ENCODE results near the gene FOCAD.

FOCAD gene

DNA sequence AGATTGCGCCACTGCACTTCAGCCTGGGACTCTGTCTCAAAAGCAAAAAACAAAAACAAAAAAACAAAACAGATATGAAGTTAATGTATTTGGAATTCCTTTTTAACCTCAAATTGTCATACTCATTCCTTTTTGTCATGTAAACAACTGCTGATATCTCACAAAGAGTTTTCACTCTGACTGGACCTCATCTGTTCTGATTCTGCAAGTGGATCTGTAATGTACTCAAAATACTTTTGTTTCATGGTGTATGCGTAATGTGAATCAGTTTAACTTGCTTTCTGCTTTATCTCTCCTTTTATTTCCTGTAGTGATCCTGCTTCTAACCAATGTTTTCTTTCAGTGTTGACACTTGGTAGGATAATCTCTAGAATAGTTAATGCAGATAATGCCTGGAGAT, 106.7 kb downstream of the FOCAD start:
- no peak for DNase-seq (ENCODE audit: low read depth)

DNA sequence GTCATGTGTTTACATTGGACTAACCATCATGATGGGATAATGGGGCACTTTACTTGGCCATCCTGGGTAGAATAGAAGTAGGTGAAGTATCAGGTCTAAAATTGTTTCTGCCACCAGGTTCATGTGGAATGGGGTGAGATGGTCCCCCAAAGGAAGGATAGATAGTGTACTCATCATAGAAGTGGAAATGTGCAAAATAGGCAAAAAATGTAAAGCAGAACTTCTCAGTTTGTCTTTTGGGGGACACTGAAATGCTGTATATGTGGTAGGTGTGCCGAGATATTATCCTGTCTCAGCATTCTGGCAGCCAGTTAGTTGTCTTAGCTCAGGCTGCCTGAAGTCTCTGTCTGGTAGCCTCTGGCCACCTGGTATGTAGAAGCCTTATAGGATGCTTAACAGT, 107.6 kb downstream of the FOCAD start:
- DNase-seq (ENCODE audit: low read depth) = no peak

DNA sequence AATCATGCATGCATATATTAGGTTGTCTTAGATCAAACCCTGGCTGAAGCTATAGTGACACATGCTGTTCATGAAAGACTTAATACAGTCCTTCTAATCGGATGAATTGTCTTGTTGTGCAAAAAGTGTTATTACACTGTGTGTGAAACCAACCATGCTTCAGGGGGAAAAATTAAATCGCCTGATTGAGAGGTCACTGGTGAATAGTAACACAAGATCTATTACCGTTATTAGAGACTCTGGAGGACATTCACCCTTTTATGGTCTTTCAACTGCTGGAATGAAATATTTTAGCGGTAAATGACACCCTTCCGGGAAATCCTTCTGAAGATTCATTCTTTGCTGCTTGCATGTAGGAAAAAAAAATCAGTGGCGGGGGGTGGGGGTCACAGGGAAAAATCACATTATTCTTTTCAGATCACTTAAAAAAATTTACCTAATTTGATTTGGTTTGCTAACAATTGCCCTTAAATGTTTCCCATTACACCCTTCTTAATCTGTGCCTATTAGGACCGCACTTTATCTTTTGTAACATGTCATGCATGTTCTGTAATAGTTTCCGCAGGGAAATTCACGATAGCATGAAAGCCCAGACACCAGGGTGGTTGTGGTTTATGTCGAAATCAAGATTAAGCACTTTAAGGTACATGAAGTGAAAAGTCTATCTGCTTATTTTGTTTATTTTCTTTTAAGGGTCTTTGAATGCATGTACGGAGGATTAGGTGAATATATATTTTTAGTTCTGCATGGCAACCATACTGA, 120.6 kb downstream of the FOCAD start:
- no peak for DNase-seq (ENCODE audit: low read depth)

DNA sequence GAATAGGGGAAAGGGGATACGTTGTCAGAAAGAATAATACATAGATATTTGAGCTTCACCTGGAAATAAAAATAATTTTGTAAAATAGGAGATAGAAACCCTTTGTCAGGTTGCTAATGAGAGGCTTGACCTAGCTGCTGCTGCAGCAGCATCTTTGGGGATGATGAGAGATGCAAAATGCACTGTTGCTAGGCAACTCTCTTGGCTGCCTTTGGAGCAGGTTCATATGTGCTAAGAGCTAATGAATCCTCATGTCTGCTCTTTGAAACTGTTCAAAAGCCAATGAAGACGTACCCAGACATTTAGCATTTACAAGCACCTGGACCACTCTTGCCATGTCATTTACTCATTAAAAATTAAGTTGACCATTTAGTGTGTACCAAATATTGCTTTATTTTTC, 121.7 kb downstream of the FOCAD start:
- no peak for DNase-seq (ENCODE audit: low read depth)

DNA sequence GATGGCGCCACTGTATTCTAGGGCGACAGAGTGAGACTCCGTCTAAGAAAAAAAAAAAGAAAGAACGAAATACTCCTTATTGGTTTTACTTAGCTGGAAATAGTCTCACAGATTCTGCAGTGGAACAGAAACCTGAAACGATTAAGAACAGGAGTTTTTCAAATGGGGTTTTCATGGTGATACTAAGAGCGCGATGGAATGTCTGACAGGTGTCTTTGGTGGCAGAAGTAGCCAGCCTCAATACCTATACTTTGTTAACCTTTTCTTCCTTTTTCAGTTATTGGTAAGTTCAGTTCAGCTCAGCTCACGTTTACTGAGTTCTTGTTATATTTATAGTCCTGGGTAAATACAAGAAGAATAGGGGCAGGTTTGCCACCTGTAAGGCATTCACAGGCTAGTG, 123.9 kb downstream of the FOCAD start:
- no peak for DNase-seq (ENCODE audit: low read depth)

DNA sequence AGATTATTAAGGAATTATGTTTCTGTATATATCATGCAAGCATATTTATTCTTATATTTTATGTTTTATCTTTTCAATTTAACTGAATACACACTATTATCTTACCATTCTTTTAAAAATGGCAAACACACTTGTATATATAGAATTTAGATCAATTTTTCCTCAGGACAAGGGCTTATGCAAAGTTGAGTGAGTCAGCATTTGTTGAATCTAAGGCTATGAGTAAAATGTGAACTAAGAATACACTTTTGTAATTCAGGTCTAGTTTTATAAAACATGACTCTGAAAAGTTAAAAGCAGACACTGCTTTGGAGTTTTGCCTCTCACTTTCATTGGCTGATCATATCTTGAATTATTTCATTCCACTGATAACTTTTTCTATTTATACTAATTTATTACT, 127.8 kb downstream of the FOCAD start:
- no peak for DNase-seq (ENCODE audit: low read depth)

DNA sequence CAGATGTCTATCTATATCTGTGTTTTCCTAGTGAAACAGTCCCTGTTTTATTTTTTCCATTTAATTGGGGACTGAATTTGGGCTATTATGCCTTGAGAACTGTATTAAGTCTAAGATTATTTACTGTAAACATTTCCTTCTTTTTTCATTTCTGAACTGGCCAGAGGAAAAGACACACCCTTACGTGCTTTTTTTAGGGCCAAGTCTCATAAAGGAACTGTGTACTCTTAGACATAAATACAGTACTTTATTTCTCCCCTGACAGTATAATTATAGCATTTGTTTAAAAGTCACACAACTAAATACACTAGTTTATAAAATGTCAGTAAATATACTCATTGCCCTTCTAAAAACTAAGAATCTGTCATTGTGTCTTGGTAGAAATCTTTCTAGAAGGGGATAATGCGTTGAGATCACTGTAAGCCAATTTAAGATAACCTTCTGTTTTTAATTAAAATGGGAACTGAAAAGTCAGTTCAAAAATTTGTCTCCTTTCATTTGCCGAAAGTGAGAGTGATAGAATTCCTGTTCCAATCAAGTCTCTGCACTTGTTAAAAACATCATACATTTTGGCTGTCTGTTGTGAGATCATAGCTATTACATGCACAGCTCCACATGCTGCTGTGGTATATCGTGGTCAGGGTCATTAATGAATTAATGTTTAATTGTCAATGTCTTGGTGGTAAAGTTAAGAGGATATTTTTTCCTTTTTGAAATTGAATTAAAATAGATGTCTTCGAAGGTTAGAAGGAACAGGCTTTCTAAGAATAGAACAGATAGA, 132.1 kb downstream of the FOCAD start:
- no peak for DNase-seq (ENCODE audit: low read depth)

DNA sequence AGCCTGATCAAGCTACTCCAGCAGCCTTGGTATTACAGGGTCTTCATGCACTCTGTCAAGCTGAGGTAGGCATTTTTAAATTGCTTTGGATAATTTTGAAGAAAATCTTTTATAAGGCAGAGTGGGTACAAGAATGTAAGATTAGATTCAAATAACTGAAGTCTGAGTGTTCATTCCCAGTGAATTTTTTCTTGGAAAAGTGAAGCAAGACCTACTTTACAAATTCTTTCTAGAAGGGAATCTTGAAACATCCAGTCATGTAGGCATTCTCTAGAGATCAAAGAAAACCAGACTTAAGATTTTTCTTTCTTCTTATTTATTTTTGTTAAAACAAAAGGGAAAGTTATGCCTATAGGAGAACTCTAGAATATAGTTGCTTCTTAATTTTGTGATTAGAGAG, 139.0 kb downstream of the FOCAD start:
- DNase-seq (ENCODE audit: low read depth) = no peak

DNA sequence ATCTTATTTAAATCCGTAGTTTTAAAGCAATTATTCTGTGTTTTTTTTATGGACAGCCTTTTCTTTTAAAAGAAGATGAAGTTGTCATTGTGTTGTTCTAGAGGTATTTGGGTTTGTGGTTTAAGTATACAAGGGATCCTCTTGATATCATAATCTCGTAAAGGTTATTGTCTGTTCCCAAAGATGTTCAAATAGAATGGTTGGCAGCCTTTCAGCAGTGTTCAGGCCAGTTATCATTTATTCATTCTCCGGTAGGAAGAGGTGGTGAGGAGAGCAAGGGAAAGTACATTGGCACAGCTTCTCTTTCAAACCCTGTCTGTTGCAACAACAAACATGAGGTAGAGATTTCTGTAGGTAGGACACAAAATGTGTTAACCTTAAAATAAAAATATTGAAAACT, 147.0 kb downstream of the FOCAD start:
- no peak for DNase-seq (ENCODE audit: low read depth)

DNA sequence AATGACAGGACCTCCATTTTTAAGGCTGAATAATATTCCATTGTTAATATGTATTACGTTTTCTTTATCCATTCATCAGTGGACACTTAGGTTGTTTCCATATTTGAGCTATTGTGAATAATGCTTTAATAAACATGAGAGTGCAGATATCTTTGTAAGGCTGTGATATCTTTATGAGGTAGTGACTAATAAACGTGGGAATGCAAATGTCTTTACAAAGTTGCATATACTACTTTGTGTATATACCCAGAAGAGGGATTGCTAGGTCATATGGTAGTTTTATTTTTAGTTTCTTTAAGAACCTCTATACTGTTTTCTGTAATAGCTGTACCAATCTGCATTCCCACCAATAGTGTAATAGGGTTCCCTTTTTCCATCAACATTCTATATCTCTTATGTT, 148.7 kb downstream of the FOCAD start:
- DNase-seq (ENCODE audit: low read depth) = no peak

DNA sequence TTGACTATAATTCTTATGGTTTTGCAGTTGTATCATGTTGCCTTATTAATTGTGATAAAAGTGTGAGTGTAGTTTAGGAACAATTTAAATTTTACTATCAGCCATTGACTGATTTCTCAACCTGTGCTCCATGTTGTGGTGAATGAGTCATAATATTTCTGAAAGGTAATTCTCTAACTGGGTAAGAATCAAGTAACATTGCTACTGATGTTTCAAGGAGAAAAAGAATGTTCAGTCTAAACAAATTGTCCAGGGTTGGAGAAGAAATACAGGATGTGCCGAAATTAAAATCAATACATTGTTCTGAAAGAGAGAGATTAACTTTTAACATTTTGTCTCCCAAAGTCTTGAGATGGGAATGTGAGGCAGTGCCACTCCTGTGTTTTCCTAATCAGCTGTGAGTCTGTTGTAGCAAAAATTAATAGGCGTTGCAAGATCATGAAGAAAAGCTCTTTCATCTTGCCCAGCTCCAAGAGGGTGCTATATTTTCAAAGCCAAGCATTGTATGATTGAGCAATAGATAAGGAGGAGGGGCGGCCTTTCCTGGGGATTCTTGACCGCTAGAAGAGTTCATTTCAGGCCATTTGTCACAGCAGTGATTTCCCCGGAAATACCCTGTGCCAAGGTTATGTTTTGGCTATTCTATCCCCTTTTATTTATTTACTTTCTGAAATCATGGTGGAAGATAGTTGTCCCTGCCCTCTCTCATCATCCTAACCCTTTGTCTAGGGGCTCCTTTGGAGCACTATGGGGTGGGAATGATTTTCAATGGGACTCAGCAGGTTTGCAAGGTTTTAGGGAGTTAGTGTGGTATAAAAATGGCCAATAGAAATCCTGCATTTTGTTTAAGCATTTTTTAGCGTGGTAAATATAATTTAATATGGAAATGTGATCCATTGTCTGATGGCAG, 151.6 kb downstream of the FOCAD start:
- DNase-seq (ENCODE audit: low read depth) = no peak

DNA sequence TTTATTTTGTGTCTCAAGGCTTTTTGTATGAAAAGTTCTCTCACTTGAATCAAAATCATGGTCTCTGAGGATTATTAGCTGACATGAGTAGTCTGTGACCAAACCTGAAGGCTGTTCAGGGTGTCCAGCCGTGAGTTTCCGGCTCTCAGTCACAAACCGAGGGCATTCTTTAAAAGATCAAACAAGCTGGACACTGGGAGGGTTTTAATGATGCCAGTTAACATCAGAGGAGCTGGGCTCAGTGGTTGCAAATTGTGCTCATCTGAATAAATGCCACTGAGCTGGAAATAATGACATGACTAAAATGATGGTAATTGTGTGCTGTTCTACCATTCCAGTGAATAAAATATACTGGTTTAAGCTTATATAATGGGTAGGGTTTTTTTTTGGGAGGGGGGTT, 153.1 kb downstream of the FOCAD start:
- DNase-seq (ENCODE audit: low read depth) = no peak

DNA sequence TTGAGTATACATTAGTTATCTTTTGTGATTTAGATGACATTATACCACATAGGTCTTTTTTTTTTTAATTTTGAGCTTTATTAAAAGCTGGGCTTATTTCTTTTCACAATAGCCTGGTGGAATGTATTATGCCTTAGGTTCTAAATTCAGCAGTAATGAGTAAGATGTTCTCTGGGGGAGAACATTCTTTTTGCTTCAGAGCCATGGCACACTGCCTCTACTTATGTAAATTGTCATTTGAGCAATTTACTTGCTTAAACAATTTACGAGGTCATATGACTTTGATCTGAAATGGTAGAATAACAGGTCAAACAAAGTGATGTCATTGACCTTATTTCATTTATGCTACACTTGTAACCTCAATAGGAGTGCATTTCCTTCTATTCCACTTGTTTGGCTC, 154.2 kb downstream of the FOCAD start:
- DNase-seq (ENCODE audit: low read depth) = no peak

DNA sequence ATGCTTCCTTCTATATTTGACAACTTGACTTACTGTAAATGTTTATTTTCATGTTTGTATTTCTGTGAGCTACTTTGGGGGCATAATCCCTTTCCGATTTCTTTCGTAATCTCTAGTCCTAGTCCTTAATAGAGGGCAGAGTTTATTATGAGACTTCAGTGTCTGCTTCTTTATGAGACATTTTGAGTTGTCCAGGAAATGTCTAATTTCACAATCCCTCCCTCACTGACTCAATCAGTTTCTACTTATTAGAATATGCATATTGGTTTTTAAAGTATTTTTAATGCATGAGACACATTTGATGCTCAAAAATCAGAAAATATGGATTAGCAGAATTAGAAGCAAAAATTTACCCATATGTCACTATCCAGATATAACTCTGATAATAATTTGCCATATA, 160.9 kb downstream of the FOCAD start:
- no peak for DNase-seq (ENCODE audit: low read depth)

DNA sequence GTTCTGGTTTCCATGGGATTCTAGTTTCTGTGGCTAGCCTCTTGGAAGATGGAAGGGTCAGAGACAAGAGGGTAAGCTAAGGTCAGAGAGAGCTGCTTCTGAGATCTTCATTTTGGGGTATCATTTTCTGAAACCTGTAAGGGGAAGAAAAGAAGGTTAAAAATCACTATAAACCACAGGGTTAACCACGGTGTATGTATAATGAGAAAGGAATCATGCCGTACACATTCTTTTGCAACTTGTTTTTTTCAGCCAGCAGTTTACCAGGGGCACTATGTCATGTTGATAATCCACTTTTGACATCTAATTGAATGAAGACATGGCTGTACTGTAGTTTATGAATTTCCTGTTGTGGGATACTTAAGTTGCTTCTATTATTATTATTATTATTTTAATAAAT, 164.4 kb downstream of the FOCAD start:
- no peak for DNase-seq (ENCODE audit: low read depth)

DNA sequence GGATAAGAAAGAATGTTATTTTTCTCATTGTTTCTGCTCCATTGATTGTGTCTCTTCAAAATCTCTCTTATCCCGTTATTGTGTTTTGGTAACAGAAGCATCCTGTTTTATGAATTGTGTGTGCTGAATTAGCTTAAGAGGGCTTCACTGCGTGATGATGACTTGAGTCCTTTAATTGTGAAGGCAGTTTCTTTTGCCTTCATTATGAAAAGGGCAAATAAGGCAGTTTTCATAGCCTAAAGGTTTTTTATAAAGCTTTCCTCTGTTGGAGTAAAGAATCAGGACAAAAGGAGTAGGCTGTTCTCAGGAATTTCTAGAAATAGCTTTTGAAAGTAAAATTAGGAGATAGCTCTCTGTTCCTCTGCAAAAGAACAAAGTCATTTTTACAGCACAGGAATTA, 169.8 kb downstream of the FOCAD start:
- no peak for DNase-seq (ENCODE audit: low read depth)

DNA sequence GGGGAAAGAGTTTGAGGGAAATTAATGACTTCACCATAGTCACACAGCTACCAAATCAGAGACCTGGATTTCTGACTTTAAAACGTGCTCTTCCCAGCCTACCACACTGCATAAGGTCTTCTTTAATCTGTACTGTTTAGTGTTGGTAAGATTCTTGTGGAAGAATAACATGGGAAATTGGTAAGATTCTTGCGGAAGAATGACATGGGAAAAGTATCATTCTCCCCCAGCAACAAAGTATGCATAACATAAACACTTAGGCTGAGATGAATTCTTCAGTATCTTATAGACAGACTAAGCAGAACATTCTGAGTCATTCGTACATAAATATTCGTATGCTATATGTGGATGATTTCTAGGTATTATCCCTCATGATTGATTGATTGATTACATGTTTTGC, 170.4 kb downstream of the FOCAD start:
- no peak for DNase-seq (ENCODE audit: low read depth)

DNA sequence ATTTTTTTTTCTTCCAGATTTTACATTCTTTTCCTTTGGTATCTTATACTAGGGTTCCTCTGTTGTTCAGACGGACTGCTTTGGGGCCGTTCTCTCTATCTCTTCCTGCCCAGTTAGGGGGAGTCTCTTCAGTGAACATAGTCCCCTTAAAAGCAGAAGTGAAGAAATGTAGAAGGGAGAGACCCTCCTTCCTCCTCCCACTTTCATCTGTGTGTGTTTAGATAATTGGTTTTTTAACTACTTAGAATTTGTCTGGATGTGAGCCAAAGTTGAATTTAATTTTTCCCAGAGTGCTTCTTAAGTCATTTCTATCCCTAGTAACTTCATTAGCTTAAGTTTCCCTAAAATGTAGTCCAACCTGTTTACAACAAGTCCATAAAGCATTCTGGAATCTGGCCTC, 179.9 kb downstream of the FOCAD start:
- DNase-seq (ENCODE audit: low read depth) = no peak

DNA sequence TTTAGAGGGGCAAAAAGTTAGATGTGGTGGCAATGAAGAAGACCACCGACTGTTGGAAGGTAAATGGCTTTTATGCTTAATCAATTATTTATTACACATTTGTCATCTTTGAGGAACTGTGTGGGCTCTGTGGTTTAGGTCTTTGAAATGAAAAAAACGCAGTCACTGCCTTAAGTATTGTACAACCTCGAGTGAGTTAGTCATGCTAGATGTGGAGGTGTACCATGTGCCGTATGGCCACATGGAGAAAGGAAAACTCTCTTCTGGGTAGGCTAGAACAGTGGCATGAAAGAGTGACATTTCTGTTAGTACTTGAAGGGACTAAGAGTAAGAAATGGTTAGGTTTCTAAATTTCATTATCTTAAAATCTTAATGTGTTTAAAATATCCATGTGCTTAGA, 181.3 kb downstream of the FOCAD start:
- DNase-seq (ENCODE audit: low read depth) = no peak

DNA sequence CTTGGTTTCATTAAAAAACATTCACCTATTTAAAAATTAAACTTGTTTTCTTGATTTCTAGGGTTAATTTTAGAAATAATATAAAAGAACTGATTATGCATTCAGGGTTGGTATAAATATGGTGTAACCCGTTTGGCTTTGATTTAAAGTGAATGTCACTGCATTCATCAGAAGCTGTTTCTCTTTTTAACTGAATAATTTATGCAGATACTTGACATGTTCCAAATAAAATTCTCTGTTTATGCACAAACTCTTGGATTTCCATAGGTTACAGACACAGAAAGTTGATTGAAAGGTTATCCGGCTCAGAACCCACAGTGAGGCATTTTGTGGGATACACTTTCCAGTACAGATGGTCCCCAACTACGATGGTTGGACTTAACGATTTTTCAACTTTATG, 186.1 kb downstream of the FOCAD start:
- no peak for DNase-seq (ENCODE audit: low read depth)

DNA sequence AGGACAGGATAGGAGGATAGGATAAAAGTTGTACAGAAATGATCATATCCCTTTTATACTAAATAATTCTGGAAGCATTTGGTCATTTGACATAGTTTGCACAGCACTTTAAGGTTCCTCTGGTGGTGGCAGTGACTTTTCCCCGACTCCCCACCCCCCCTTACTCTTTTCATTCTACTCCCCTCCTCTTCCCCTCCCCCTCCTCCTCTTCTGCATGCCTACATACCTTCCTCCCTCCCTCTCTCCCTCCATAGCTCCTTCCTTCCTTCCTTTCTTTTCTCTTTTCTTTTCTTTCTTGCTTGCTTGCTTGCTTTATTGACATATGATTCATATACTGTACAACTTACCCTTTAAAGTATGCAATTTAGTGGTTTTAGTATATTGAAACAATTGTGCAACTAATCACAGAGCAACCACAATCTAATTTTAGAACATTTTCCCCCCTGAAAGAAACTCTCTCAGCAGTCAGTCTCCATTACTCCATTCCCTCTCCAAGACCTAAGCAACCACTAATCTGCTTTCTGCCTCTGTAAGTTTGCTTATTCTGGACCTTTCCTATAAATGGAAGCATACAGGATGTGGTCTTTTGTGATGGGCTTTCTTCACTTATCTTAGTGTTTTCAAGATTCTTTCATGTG, 188.4 kb downstream of the FOCAD start:
- DNase-seq (ENCODE audit: low read depth) = no peak

DNA sequence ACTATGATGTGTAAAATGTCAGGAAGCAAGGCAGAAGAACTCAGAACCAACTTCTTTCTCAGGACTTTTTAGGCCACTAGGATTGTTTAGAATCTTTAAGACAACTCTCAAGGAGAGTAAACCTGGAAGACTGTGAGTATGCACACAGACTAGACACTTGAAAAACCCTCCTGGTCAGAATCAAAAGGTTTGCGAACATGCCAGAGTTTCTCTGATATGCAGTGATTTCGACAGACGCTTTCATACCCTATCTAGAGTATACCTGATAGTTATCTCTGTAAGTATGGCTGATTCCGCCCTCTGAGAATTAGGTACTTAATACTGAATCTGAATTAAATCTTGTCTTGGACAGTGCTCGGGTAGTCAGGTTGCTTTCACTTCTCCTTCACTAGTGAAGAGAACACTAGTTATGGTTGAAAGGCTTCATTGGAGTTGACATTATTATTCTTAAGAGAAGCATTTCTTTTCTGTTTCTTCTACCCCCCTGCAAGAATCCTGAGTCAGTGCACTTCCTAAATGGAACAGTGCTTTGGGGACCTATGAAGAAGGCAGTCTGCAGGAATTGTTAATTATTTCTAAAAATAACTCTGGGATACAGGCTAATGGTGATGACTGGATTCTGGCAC, 189.3 kb downstream of the FOCAD start:
- DNase-seq (ENCODE audit: low read depth) = no peak

Measured in stimulated activated CD8-positive, alpha-beta memory T cell treated with anti-CD3 and anti-CD28 coated beads, Interleukin-4, amount 100 ng/mL, for 24 hours (primary cell).